GM12878 (cell line): ENCODE results near the gene SAMD4A.

Experiments used
- ATF3 ChIP-seq: IDR thresholded peaks from 2 replicates; pipeline ENCODE4 v1.6.1; 2011; ENCODE audit warnings: low read depth, mild to moderate bottlenecking, low read length, moderate library complexity, borderline replicate concordance; ENCODE audit errors: extremely low read depth
- ETV6 ChIP-seq, 2 experiments: fragments of 450-650 bp in 1 of 2; IDR thresholded peaks in 1 of 2; conservative IDR thresholded peaks in 1 of 2; 2 replicates each; pipeline ENCODE4 v1.6.1; 2014; ENCODE audit warnings: antibody characterized with exemption in 1 of 2, borderline replicate concordance in 1 of 2, low read depth in 1 of 2, mild to moderate bottlenecking in 1 of 2, moderate library complexity in 1 of 2
- NR2F1 ChIP-seq: fragments of 450-650 bp; conservative IDR thresholded peaks from 2 replicates; pipeline ENCODE4 v1.6.1; 2017; ENCODE audit warnings: mild to moderate bottlenecking
- RUNX3 ChIP-seq: IDR thresholded peaks from 2 replicates; pipeline ENCODE4 v1.6.1; 2012; ENCODE audit warnings: low read length, inconsistent platforms
- SREBF2 ChIP-seq: IDR thresholded peaks from 2 replicates; pipeline ENCODE4 v1.6.1; 2012; ENCODE audit warnings: mild to moderate bottlenecking, low read length
- SUZ12 ChIP-seq: fragments of 200-600 bp; sonication (generic); IDR thresholded peaks from one replicate; pipeline ENCODE4 v1.6.1; 2018; ENCODE audit warnings: antibody characterized with exemption, mild to moderate bottlenecking; ENCODE audit not compliant: unreplicated experiment
- ZBTB33 ChIP-seq: fragments of 450-650 bp; IDR thresholded peaks from 2 replicates; pipeline ENCODE4 v1.6.1; 2017; ENCODE audit warnings: mild to moderate bottlenecking

DNA sequence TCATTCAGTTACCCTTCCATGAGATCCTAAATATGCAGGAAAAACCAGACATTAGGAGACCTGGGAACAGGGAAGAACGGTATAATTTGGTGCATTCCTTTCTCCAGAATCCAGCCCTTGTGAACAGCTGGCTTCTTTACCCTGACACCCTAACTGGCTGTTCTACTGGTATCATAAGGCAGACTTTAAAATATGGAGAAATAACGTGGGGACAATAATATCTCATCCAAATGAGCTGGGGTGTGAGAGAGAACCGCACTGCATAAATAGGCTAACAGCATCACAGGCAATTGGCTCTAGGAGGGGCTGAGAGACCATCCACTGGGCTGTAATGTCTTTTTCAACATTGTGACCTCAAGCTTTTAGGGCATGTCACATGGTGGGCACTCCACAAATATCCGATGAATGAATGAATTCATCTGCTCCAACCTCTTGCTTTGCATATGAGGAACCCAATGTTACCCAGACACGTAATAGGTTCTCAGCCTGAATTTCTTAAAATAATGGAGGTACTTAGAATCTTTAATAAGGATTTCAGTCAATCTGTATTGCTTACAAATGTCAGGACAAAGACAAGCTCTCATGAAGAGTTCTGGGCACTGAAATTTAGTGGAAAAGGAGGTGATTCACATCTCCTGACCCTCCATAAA is 157.9 kb downstream of the SAMD4A start:
- TF ChIP-seq ETV6 (conservative IDR thresholded peaks at IDR 0.05 in 1 of 2, IDR thresholded peaks at IDR 0.05 in 1 of 2; ENCODE audit: borderline replicate concordance in 1 of 2, low read depth in 1 of 2) (no peak), NR2F1 (no peak), ATF3 (no peak), RUNX3 (no peak), ZBTB33 (no peak), SUZ12 (no peak), SREBF2 (no peak)
